OCI-LY1 (cell line): ENCODE measurements around the gene HMGN4.

Experiments
- H2AFZ ChIP-seq: fragments of 200-600 bp; sonication (generic), shearing (Covaris generic); 2 replicates; pipeline ENCODE4 v1.6.0; 2014; ENCODE audit warnings: antibody characterized with exemption, mild to moderate bottlenecking, low read length
- H3F3A ChIP-seq: fragments of 200-600 bp; sonication (generic), shearing (Covaris generic); 2 replicates; pipeline ENCODE4 v1.6.0; 2014; ENCODE audit warnings: mild to moderate bottlenecking, antibody characterized with exemption, low read length, moderate library complexity; ENCODE audit not compliant: insufficient read depth
- H3K27ac ChIP-seq: fragments of 200-600 bp; sonication (generic); 2 replicates; pipeline ENCODE4 v1.5.1; 2014; ENCODE audit warnings: low read length, mixed run types, mild to moderate bottlenecking, low read depth; ENCODE audit not compliant: poor library complexity, severe bottlenecking
- H3K27me3 ChIP-seq: fragments of 200-600 bp; sonication (generic); 2 replicates; pipeline ENCODE4 v1.6.0; 2014; ENCODE audit warnings: antibody characterized with exemption, mild to moderate bottlenecking, low read length, moderate library complexity; ENCODE audit not compliant: insufficient read depth
- H3K36me3 ChIP-seq: fragments of 200-600 bp; sonication (generic); 2 replicates; pipeline ENCODE4 v1.6.1; 2014; ENCODE audit warnings: mild to moderate bottlenecking, antibody characterized with exemption, low read length, moderate library complexity, mixed read lengths; ENCODE audit not compliant: insufficient read depth
- H3K4me1 ChIP-seq: fragments of 200-600 bp; sonication (generic); 2 replicates; pipeline ENCODE4 v1.5.1; 2014; ENCODE audit warnings: mild to moderate bottlenecking, low read length, moderate library complexity; ENCODE audit not compliant: insufficient read depth, severe bottlenecking
- H3K4me2 ChIP-seq: fragments of 200-600 bp; sonication (generic), shearing (Covaris generic); 2 replicates; pipeline ENCODE4 v1.6.1; 2014; ENCODE audit warnings: low read length
- H3K4me3 ChIP-seq: fragments of 200-600 bp; sonication (generic); 2 replicates; pipeline ENCODE4 v1.5.1; 2014; ENCODE audit warnings: low read length, low read depth, mild to moderate bottlenecking, mixed read lengths; ENCODE audit not compliant: poor library complexity, severe bottlenecking
- H3K79me2 ChIP-seq: fragments of 200-600 bp; shearing (Covaris generic); 2 replicates; pipeline ENCODE4 v1.6.1; 2016; ENCODE audit warnings: mixed run types, low read length, mixed read lengths; ENCODE audit not compliant: insufficient read depth
- H3K9ac ChIP-seq: fragments of 200-600 bp; sonication (generic), shearing (Covaris generic); 2 replicates; pipeline ENCODE4 v1.6.1; 2014; ENCODE audit warnings: mild to moderate bottlenecking, low read length, mixed read lengths
- H3K9me2 ChIP-seq: fragments of 200-600 bp; sonication (generic), shearing (Covaris generic); 2 replicates; pipeline ENCODE4 v1.6.1; 2014; ENCODE audit warnings: low read depth, mild to moderate bottlenecking, low read length, mixed read lengths
- H3K9me3 ChIP-seq: fragments of 200-600 bp; shearing (Covaris generic); 2 replicates; pipeline ENCODE4 v1.6.1; 2014; ENCODE audit warnings: low read length, mixed read lengths
- H4K20me1 ChIP-seq: fragments of 200-600 bp; sonication (generic), shearing (Covaris generic); 2 replicates; pipeline ENCODE4 v1.6.0; 2016; ENCODE audit warnings: mild to moderate bottlenecking, low read length; ENCODE audit not compliant: insufficient read depth
- EZH2 ChIP-seq: fragments of 200-600 bp; sonication (generic), shearing (Covaris generic); IDR thresholded peaks from 2 replicates; pipeline ENCODE4 v1.8.0; 2017; ENCODE audit warnings: borderline replicate concordance, mixed run types, mild to moderate bottlenecking, antibody characterized with exemption, low read length, moderate library complexity, mixed read lengths
- TF ChIP-seq, protein P1 (sequence below): fragments of 200-600 bp; sonication (generic), shearing (Covaris generic); IDR thresholded peaks from 2 replicates; pipeline ENCODE4 v1.5.1; 2017; ENCODE audit warnings: mild to moderate bottlenecking, antibody characterized with exemption, low read length, moderate library complexity, mixed read lengths

The HMGN4 gene

DNA sequence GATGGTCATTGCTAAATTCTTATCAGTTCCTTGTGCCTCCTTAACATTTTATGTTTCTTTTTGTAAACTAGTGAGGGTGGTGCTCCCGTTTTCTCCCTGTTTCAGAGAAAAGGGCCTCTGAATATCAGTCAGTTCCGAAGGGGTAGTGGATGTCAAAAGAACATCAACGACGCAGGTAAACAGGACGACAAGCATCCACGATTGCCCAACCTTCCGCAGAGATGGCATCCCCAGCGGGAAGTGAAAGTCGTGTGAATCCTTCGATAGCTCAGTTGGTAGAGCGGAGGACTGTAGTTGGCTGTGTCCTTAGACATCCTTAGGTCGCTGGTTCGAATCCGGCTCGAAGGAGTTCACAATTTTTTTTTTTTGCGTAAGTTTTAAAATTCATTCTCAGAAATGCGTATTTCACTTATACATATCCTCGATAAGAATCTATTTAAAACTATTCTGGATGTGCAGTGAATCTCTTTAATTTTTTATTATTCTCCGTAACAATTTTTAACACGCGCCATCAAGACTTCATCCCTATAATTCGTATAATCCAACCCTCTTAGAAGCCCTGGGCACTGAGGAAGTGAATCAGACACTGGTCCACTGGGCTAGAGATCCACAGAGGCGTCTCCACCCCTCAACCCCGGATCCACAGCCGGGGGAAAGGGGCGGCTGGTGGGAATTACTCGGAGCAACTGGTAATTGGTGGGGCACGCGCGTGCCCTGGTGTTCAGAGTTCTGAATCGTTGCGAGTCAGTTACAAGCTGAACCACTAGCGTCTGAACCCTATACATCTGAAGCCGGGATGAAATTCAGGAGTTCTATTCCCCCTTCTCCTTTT lies 30.7 kb downstream of the HMGN4 start:
- Histone ChIP-seq H3K4me3 (peak overlapping the region; percentile 62), H4K20me1 (no peaks in the 10 kb centered on the region), H3K27ac (no peak overlapping the region), H3F3A (0 out of 2 replicates have a peak, but pooled peaks cover 3% of the 10 kb centered on the region), H3K9ac (peak overlapping the region; percentile 69), H3K4me1 (peaks cover 31% of the 10 kb centered on the region), H3K79me2 (no peaks in the 10 kb centered on the region), H3K27me3 (no peaks in the 10 kb centered on the region), H3K4me2 (peak overlapping the region; percentile 85), H3K9me2 (no peaks in the 10 kb centered on the region), H3K9me3 (no peaks in the 10 kb centered on the region), H2AFZ (peak overlapping the region; percentile 54; the same call in 1 of the 2 replicates), H3K36me3 (no peaks in the 10 kb centered on the region)
- TF ChIP-seq, protein P1, sequence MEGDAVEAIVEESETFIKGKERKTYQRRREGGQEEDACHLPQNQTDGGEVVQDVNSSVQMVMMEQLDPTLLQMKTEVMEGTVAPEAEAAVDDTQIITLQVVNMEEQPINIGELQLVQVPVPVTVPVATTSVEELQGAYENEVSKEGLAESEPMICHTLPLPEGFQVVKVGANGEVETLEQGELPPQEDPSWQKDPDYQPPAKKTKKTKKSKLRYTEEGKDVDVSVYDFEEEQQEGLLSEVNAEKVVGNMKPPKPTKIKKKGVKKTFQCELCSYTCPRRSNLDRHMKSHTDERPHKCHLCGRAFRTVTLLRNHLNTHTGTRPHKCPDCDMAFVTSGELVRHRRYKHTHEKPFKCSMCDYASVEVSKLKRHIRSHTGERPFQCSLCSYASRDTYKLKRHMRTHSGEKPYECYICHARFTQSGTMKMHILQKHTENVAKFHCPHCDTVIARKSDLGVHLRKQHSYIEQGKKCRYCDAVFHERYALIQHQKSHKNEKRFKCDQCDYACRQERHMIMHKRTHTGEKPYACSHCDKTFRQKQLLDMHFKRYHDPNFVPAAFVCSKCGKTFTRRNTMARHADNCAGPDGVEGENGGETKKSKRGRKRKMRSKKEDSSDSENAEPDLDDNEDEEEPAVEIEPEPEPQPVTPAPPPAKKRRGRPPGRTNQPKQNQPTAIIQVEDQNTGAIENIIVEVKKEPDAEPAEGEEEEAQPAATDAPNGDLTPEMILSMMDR = peak; percentile 66
- TF ChIP-seq EZH2 = no peak

DNA sequence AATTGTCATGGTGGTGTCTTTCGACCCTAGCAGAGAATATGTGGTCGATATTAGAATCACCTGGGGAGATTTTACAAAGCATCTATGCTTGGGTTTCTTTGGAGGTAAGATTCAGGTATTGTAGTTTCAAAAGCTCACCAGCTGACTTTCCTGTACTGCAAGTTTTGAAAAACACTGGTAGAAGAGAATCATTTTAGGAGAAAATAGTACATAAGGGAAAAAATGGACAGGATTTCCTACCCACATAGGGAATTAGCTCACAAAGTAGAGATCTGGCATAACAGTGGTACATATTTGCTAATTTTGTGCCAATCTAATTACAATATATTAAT lies 31.2 kb downstream of the HMGN4 start:
- Histone ChIP-seq H3K9ac (no peak overlapping the region), H3K9me3 (no peaks in the 10 kb centered on the region), H2AFZ (no peak overlapping the region)

DNA sequence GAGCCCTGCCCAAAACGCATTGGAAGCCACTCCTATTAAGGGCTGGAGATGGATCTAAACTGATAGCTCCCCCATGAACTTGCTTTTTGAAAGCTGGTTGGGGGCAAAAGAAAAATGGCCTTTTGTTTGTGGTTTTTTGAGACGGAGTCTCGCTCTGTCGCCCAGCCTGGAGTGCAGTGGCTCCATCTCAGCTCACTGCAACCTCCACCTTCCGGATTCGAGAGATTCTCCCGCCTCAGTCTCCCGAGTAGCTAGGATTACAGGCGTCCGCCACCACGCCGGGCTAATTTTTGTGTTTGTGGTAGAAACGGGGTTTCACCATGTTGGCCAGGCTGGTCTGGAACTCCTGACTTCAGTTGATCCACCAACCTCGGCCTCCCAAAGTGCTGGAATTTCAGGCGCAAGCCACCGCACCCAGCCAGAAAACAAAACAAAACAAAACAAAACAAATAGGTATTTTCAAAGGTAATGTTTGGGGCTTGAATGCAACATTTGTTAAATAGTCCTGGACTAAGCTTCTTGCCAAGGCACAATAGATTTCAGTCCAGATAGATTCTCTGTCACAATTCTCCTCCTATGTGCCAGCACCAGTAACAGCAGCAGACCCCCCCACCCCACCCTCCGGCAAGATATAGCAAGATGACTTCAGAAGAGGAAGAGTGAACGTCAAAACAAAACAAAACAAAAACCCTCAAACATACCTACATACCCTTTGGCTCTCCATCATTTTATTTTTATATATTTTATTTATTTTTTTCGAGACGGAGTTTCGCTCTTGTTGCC lies 32.1 kb downstream of the HMGN4 start:
- Histone ChIP-seq H3K4me3 (no peak overlapping the region), H3K27ac (no peak overlapping the region), H3K4me2 (no peak overlapping the region), H3K9ac (no peak overlapping the region), H4K20me1 (no peaks in the 10 kb centered on the region), H3K79me2 (no peaks in the 10 kb centered on the region), H3K4me1 (peaks cover 23% of the 10 kb centered on the region), H3F3A (no peaks in the 10 kb centered on the region), H3K9me2 (no peaks in the 10 kb centered on the region), H3K9me3 (no peaks in the 10 kb centered on the region), H2AFZ (no peak overlapping the region), H3K27me3 (no peaks in the 10 kb centered on the region), H3K36me3 (no peaks in the 10 kb centered on the region)
- TF ChIP-seq EZH2 = no peak
- TF ChIP-seq, protein P1 = no peak

More for the DNA sequence above, 31.2 kb downstream of the HMGN4 start:
- Histone ChIP-seq H3F3A (0 out of 2 replicates have a peak, but pooled peaks cover 3% of the 10 kb centered on the region), H3K27me3 (no peaks in the 10 kb centered on the region), H4K20me1 (no peaks in the 10 kb centered on the region), H3K79me2 (no peaks in the 10 kb centered on the region), H3K27ac (no peak overlapping the region), H3K4me1 (peaks cover 28% of the 10 kb centered on the region), H3K36me3 (no peaks in the 10 kb centered on the region), H3K4me2 (peak overlapping the region; percentile 85), H3K9me2 (no peaks in the 10 kb centered on the region), H3K4me3 (peak overlapping the region; percentile 62)
- no peak for TF ChIP-seq EZH2
- TF ChIP-seq, protein P1 = no peak
